SK-N-MC (cell line): ENCODE results near the gene PERCC1.
"Not testable (repeated sequence)": the region's sequence is repeated elsewhere in the genome, so short reads cannot be mapped to it uniquely, and the experiment has no call there.

Experiments used
- DNase-seq: peaks from one replicate; pipeline ENCODE4 v3.0.0-alpha.2; 2011; ENCODE audit warnings: low read depth, low spot score
- H3K27ac ChIP-seq: fragments of 200-600 bp; sonication (generic); 2 replicates; pipeline ENCODE4 v1.5.1; 2016; ENCODE audit warnings: mixed run types
- H3K36me3 ChIP-seq: fragments of 200-600 bp; sonication (generic); 2 replicates; pipeline ENCODE4 v1.6.1; 2017; ENCODE audit warnings: antibody characterized with exemption, low read length, mixed read lengths; ENCODE audit not compliant: insufficient read depth
- H3K4me3 ChIP-seq: fragments of 200-600 bp; sonication (generic); 2 replicates; pipeline ENCODE4 v1.5.1; 2016
- H3K9ac ChIP-seq: fragments of 200-600 bp; sonication (generic); 2 replicates; pipeline ENCODE4 v1.8.0; 2017; ENCODE audit warnings: mixed run types, mixed read lengths; ENCODE audit not compliant: insufficient read length
- H3K9me3 ChIP-seq: fragments of 200-600 bp; sonication (generic); 2 replicates; pipeline ENCODE4 v1.6.1; 2017; ENCODE audit warnings: low read depth, mild to moderate bottlenecking, antibody characterized with exemption, low read length, moderate library complexity, mixed read lengths
- EZH2 ChIP-seq: fragments of 200-600 bp; sonication (generic); IDR thresholded peaks from one replicate; pipeline ENCODE4 v1.6.1; 2017; ENCODE audit warnings: antibody characterized with exemption
- FOXP2 ChIP-seq: optimal IDR thresholded peaks from 2 replicates; pipeline ENCODE3; 2011; ENCODE audit warnings: mild to moderate bottlenecking, moderate library complexity; ENCODE audit not compliant: insufficient read depth; ENCODE audit errors: extremely low read length, control extremely low read depth
- POLR2AphosphoS5 ChIP-seq: IDR thresholded peaks from 2 replicates; pipeline ENCODE4 v1.6.1; 2012; ENCODE audit warnings: mild to moderate bottlenecking, low read depth, low read length, borderline replicate concordance

PERCC1 gene

DNA sequence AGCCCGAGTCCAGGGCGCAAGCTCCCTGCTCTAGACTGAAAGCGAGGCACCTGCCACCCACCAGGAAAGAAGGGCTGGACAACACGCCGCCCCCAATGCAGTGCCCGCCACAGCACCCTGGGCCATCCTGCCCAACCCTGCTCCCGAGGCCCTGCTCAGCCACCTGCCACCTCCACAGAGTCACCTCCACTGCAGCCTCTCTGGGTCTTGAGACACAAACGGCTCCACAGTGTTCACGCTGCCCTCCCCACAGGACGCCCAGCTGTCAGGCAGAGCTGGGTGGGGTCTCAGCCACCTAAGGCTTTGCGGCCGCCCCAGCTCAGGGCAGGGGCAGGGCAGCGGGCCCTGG lies 34.7 kb downstream of the PERCC1 start:
- H3K36me3 ChIP-seq, result no peaks in the 10 kb centered on the region; the same call in 1 of the 2 replicates
- no peak for DNase-seq
- TF ChIP-seq EZH2, result no peak
- no peak overlapping the region for H3K4me3 ChIP-seq
- no peak overlapping the region for H3K27ac ChIP-seq
- H3K9ac ChIP-seq, result no peak overlapping the region
- no peaks in the 10 kb centered on the region for H3K9me3 ChIP-seq

DNA sequence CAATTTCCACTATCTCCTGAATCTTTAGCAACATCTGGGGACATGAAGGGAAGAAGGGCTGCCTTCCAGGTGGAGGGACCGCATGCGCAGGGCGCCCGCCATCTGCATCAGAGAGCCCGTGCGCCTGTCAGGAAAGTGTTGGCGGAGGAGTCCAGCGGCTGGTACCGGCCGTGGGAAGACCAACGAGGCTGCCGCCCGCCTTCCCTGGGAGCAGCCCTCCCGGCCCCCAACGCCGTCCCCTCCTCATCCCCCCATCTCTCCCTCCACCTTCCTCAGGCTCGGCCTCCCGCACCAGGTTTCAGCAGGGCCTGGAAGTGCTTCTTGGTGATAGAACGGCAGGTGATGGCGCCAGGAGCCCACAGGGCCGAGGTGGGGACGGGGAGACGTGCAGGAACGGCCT lies 35.2 kb downstream of the PERCC1 start:
- no peak overlapping the region for H3K9ac ChIP-seq
- no peaks in the 10 kb centered on the region for H3K9me3 ChIP-seq
- H3K27ac ChIP-seq, result no peak overlapping the region
- H3K36me3 ChIP-seq, result no peaks in the 10 kb centered on the region
- TF ChIP-seq FOXP2, result no peak
- TF ChIP-seq POLR2AphosphoS5, result no peak
- no peak for TF ChIP-seq EZH2
- no peak for DNase-seq
- H3K4me3 ChIP-seq, result no peak overlapping the region

DNA sequence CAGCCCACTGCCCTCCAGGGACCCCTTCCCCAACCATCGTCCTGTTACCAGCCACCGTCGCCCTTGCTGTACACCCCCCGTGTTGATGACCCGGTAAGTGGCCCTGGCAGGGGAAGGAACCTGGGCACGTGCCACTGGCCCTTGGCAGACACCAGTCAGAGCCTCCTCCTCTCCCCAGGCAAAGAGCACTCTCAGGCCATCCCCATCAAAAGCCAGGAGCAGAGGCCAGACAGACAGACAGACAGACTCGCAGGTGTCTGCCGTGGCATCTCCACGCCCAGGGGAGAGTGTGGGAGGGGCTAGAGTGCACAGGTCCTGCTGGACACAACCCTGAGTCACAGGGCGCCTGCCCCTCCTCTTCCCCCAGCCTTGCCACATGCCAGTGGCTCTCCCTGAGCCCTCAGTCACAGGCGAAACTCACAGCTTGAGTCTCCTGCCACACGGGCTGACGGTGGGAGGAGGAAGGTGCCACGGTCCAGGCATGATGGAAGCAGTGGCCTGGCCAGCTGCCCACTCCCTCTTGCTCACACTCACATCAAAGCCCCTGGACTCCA lies 36.2 kb downstream of the PERCC1 start:
- TF ChIP-seq POLR2AphosphoS5 (no peak), FOXP2 (no peak), EZH2 (no peak)
- H3K9me3 ChIP-seq, result no peaks in the 10 kb centered on the region
- no peak overlapping the region for H3K27ac ChIP-seq
- H3K36me3 ChIP-seq, result no peaks in the 10 kb centered on the region
- DNase-seq, result no peak
- H3K4me3 ChIP-seq, result no peak overlapping the region
- no peak overlapping the region for H3K9ac ChIP-seq

DNA sequence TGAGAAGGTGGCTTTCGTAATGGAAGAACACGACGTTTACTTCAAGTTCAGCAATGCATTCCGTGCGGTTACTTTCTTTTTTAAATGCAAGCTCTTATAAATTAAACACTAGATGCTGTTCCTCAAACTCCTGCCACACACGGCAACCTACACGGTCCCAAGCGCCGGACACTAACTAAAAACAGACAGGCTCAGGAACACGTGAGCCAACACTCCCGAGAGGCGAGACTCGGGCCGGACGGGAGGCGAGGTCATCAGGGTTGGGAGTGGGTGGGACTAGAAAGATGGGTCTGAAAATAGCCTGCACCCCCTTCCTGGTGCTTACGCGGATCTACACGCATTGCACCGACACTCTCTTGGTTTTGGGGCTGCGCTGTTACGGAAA lies 37.5 kb downstream of the PERCC1 start:
- no peak for DNase-seq
- no peak overlapping the region for H3K4me3 ChIP-seq
- no peaks in the 10 kb centered on the region for H3K9me3 ChIP-seq
- no peaks in the 10 kb centered on the region for H3K36me3 ChIP-seq
- no peak overlapping the region for H3K27ac ChIP-seq
- TF ChIP-seq EZH2 (no peak), POLR2AphosphoS5 (no peak), FOXP2 (no peak)
- H3K9ac ChIP-seq, result no peak overlapping the region

DNA sequence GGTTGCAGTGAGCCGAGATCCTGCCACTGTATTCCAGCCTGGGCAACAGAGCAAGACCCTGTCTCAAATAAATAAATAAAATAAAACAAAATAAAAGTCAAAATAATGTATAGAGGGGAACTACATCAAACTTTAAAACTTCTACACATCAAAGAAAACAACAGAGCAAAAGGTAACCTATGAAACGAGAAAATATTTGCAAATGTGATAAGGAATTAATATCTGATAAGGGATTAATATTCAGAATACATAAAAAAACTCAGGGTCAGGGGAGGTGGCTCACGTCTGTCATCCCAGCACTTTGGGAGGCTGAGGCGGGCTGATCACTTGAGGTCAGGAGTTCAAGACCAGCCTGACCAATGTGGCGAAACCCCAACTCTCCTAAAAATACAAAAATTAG lies 38.3 kb downstream of the PERCC1 start:
- not testable (repeated sequence) for H3K27ac ChIP-seq, H3K4me3 ChIP-seq

DNA sequence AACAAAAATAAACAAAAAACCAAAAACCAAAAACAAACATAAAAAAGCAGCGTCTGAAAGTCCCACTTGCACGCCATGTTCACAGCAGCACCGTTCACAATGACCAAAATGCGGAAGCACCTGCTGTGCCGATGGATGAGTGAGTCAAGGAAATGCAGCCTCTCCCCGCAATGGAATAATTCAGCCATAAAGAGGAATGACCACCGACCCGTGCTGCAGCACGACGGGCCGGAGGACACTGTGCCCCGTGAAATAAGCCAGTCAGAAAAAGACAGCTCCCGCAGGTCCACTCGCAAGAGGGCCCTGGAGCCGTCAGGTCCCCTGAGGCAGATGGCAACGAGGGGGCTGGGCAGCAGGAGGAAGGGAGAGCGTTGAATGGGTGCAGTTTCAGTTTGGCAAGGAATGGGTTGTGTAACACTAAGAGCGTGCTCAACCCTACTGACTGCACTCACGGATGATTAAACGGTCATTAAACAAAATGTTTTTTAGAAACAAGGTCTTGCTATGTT lies 38.9 kb downstream of the PERCC1 start:
- H3K36me3 ChIP-seq, result no peaks in the 10 kb centered on the region
- DNase-seq, result no peak
- H3K9ac ChIP-seq, result no peak overlapping the region

More for the DNA sequence above, 38.3 kb downstream of the PERCC1 start:
- not testable (repeated sequence) for H3K9ac ChIP-seq, H3K9me3 ChIP-seq, DNase-seq, H3K36me3 ChIP-seq

DNA sequence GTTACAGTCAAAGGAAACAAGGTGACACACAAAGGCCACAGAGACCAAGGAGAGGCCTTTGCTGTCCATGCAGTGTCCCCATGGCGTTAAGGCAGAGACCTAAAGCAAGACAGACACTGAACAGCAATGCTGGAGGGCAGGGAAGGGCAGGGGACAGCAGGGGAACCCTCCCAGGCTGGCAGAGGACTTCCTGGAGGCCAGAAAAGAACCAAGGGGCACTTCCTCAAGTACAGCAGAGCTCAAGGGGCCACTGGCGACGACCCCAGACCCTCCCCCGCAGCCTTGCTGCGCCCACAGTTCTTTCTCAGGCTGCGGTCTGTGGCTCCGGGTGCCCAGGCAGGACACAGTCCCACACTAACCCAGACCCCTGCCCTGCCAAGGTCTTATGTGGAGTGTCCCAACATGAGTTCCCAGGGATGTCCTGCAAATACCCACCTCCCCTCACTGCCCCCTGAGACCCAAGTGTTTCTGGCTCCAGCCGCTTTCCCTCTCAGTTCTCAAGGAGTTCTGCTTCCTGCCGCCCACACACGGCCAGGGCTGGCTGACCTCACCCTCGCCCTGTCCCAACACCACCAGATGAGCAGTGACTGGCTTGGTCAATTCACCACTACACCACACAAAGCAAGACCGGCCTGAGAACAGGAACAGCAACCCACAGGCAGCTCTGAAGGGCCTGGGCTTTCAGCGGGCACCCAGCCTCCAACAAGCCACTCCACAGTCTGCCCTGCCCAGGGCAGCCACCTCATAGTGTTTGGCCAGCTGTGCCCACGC lies 39.8 kb downstream of the PERCC1 start:
- Histone ChIP-seq H3K27ac (no peak overlapping the region), H3K4me3 (no peak overlapping the region), H3K9me3 (no peaks in the 10 kb centered on the region), H3K36me3 (no peaks in the 10 kb centered on the region), H3K9ac (no peak overlapping the region)
- TF ChIP-seq EZH2 (no peak), POLR2AphosphoS5 (no peak), FOXP2 (no peak)
- DNase-seq, result no peak

More for the DNA sequence above, 38.9 kb downstream of the PERCC1 start:
- H3K4me3 ChIP-seq, result no peak overlapping the region
- no peak overlapping the region for H3K27ac ChIP-seq
- TF ChIP-seq POLR2AphosphoS5 (no peak), EZH2 (no peak), FOXP2 (no peak)
- H3K9me3 ChIP-seq, result no peaks in the 10 kb centered on the region

DNA sequence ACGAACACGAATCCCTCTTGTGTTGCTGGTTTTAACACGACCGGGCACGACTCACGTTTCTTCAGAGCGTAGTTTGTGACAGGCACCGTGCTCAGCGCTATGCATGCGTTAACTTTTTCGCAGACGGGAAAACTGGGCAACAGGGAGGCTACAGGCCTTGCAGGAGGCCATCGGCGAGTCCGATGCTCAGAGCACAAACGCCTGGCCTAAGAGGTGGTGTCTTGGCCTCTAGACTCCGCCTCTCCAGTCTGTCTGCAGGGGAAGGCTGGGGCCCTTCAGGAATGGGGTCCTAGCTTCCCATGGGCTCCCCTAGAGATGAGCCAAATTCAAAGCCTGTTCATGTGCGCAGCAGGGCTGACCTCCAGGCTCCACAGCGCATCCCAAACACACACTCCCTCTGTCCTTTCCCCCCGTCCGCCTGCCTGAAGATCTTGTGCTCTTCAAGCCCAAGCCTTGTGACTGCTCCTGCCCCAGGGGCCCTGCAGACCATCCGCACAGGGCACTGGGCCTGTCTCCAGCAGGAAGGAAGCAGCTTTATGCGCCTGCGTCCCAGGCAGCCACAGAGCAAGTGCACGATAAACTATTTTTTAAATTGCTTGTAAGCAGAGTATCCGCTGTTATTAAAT lies 40.8 kb downstream of the PERCC1 start:
- Histone ChIP-seq H3K9me3 (no peaks in the 10 kb centered on the region), H3K9ac (no peak overlapping the region), H3K27ac (no peak overlapping the region), H3K4me3 (no peak overlapping the region), H3K36me3 (no peaks in the 10 kb centered on the region)
- DNase-seq, result no peak
- TF ChIP-seq EZH2 (no peak), POLR2AphosphoS5 (no peak)

DNA sequence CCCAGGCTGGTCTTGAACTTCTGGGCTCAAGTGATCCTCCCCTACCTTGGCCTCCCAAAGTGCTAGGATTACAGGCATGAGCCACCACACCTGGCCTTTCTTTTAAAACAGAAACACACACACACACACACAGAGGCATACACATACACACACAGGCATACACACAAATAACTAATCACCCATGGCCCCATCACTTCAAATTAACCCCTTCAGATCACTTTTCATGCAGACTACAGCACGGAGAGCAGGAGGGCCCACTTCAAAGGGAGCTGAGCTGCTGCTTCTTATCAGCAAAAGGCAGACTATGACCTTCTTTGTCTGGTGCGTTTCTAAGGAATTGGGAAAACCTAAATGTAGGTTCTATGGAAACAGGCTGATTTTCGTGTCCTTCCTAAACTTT lies 42.1 kb downstream of the PERCC1 start:
- Histone ChIP-seq H3K36me3 (no peaks in the 10 kb centered on the region), H3K9ac (no peak overlapping the region), H3K9me3 (no peaks in the 10 kb centered on the region), H3K27ac (no peak overlapping the region), H3K4me3 (no peak overlapping the region)
- no peak for DNase-seq
- no peak for TF ChIP-seq POLR2AphosphoS5
- no peak for TF ChIP-seq FOXP2
- no peak for TF ChIP-seq EZH2
